Endothelial cell of hepatic sinusoid (primary cell): ENCODE measurements around the gene BANP.

Experiments used
- in situ Hi-C: cut with HindIII; loops from 2 replicates; pipeline ENCODE4 v1.10.0; 2017; ENCODE audit warnings: low sequenced_read_pairs

BANP gene

DNA sequence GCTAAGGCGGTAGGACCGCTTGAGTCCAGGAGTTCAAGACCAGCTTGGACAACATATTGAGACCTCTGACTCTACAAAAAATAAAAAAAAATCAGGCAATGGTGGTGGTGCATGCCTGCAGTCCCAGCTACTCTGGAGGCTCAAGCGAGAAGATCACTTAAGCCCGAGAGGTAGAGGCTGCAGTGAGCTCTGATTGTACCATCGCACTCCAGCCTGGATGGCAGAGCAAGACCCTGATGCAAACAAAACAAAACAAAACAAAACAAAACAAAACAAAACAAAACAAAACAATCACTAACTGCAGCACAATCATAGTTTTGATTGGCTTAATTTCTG lies 2.5 kb upstream of the BANP start:
- in situ Hi-C loops, result no loop called here

DNA sequence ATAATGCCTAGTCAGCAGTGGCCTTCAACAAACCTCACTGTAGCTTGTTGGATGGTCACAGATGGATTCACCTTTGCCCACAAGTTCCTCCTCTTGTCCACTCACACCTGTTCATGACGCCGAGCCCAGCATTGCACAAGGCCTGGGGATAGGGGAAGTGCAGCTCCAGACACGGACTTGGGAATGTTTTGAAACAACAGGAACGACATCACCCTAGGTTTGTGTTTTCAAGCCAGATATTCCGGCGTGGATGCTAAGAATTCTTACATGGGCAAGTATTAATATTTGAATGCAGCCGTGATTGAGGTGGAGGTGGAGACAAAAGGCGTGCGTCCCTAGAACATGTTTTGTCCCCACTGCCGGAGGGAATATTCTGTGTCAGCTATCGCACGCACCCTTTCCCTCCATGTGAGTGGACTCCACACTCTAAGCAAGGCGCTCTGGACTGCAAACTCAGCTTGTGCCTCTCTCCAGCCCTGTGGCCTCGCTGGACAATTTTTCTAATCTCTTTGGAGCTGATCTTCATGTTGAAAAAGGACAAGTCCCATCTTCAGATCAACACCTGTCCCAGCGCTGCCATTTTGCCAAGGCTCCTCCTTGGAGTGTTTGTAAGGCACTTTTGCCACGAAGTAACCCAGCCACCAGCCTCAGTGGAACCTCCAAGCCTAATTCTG lies 2.0 kb upstream of the BANP start:
- in situ Hi-C loops, result no loop called here

GRCh38 chr16:87951552-87952538 lies 611 bp downstream of the BANP start:
- in situ Hi-C loops, result no loop called here

DNA sequence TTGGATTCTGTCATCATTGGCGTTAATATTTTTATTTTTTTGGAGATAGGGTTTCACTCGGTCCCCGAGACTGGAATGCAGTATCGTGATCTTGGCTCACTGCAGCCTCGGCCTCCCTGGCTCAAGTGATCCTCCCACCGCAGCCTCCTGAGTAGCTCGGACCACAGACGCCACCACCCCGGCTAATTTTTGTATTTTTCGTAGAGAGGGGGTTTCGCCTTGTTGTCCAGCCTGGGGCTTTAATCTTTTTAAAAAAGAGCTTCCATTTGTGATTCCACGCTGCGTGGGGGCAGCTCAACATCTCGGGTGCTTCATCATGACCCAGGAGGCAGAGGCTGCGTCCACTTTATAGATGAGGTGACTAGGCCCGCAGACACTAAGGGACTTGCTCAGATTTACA lies 1.5 kb downstream of the BANP start:
- in situ Hi-C loops, result no loop called here

DNA sequence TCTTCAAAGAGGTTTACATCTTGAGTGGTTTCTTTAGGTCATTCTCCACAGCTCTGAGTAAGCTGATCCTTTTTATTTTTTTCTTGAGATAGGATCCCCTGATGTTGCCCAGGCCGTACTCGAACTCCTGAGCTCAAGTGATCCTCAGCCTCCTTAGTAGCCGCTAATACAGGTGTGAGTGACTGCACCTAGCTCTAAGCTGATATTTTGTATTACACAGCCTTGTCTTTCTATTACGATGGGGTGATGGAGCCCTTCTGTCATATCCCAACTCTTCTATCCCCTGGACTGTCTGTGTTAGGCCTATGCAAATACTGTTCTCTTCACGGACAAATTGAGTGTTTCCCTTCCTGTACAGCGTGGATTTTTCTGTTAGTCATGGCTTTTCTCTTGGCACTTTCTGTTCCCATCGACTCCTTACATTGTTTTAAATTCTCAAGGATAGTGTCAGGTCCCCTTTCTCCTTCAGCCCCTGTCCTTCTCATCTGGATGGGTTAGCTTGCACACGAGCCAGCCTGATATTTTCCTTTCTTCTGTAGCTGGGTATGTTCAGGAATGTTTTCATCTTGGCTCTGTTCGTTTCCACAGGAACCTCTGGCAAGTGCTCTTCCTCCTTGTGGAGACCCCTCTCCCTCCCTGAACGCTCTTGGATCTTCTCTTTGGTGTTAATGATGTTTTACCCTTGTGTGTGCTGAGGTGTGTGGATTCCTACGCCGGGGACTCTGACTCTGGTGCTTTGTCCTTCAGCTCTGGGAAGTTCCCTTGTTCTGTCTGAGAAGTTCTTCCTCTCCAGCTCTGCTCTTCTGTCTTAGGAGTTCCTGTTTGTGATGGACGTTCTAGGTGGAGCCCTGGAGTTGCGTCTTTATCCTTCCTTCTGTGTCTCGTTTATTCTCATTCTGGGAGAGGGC lies 2.3 kb downstream of the BANP start:
- in situ Hi-C loops, result no loop called here

GRCh38 chr16:87954361-87954760 lies 3.1 kb downstream of the BANP start:
- in situ Hi-C loops, result no loop called here

GRCh38 chr16:87954826-87955225 lies 3.6 kb downstream of the BANP start:
- in situ Hi-C loops, result no loop called here

DNA sequence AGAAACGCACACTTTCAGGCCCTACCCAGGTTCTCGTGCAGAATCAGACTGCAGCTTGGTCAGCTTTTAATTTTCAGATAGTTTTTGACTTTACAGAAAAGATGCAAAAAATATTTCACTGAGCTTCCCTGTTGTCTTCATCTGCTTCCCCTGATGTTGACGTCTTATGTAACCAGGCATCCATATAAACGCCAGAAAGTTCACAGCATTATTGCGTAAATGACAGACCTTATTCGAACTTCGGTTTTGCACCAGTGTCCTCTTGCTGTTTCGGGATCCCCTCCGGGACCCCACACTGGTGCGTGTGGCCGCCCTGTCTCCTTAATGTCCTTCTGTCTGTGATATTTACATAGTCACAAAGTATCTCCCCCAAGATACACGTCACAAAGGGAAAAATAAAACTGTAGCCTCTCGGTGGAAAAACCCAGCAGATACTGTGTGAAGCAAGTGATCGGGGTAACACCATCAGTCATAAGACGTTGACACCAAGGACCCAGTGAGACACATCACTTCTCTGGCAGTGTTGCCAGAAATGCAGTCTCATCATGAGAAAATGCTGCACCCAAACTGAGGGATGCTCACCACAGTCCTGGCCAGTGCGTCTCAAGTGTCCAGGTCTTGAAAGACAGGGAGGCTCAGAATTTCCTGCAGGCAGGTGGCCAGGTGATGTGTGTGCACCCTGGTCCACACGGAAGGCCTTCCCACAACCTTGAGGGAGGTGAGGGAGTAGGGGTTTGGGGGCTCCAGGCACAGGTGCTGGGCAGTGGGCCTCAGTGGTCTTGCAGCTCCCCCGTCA lies 4.3 kb downstream of the BANP start:
- in situ Hi-C loops, result no loop called here

- in situ Hi-C loops, result no loop called here
Observed at GRCh38 chr16:87956098-87956364, 4.8 kb downstream of the BANP start.

DNA sequence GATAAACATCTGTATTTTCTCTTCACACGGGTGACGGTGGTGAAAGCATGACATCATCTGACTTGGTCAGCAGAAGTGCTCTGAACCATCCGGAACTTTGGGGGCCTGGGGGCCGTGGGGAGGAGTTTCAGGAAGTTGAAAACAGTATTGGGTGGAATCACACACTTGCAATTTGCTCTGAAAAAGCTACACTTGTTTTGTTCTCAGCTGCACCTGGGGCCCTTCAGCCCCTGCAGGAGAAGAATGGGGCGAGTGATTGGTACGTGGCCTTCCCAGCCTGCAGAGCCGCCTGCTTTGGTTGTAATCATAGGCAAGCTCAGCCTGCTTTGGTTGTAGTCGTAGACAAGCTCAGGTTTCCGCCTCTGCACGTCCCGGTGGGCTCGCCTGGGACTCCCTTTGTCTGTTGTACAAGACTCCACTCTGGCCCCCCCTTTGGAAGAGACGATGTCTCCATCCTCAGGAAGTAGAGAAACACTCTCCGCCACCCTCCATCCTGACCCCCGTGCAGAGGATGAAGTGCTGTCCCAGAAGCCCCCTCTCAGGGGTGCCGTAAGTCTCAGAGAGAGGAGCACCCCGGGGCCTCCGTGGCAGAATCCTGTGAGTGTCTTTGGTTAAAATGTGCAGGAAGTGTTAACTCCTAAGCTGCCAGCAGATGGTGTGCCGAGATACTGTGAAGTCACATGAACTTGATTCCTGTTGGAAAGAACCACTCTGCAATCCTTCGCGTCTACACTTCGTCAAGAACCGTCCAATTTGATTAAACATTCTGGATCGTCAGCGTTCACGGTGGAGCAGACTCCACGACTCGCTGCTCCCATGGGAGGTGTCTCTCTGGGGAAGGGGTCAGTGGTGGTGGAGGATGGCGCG lies 5.4 kb downstream of the BANP start:
- in situ Hi-C loops, result no loop called here

- in situ Hi-C loops, result no loop called here
Observed at GRCh38 chr16:87957296-87958094, 6.3 kb downstream of the BANP start.

DNA sequence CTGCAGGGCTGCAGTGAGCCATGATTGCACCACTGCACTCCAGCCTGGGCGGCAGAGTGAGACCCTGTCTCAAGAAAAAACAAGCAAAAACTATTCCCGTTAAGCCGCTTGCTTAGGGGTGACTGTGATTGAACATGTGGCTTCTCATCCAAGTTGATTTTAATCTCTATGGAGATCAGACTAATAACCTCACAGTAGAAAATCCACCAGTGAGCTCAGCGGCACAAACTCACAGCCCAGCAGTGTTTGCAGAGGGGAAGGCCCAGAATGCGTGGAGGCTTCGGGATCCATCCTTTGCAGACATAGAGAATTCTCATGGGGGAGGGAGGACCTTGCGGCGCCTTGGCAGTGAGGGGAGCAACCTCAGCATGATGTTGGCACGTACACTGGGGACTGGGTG lies 7.4 kb downstream of the BANP start:
- in situ Hi-C loops, result no loop called here

- in situ Hi-C loops, result no loop called here
Observed at GRCh38 chr16:87959391-87959990, 8.3 kb downstream of the BANP start.

- in situ Hi-C loops, result no loop called here
Observed at GRCh38 chr16:87960296-87960695, 9.1 kb downstream of the BANP start.

DNA sequence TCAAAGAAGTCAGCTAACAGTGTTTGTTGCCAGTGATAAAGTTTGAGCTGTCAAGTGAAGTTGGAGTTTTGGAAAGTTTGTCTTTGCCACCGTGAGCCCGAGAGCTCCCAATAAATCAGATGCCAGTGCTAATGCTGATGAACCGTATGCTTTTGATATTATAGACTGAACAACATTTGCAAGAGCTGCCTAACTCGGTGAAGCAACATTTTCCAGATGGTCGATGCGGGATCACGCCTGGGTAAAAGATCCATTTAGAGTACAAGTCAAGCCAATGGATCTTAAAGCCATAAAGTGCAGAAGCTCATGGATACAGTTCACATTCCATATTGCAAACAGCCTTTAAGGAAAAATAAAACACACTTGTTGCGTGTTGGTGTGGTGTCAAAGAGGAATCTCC lies 9.6 kb downstream of the BANP start:
- in situ Hi-C loops, result no loop called here

- in situ Hi-C loops, result no loop called here
Observed at GRCh38 chr16:87961623-87962022, 10.4 kb downstream of the BANP start.

- in situ Hi-C loops, result no loop called here
Observed at GRCh38 chr16:87963400-87963799, 12.2 kb downstream of the BANP start.

- in situ Hi-C loops, result no loop called here
Observed at GRCh38 chr16:87964049-87964659, 12.9 kb downstream of the BANP start.
